Thoracic aorta (tissue), 2 donors: ENCODE measurements around the gene MRPS9. TPM values are rescaled to one million over a fixed set of nuclear protein-coding genes. Genes with fewer than 3 reads are reported as not detected.

Experiments used
- ATAC-seq: fragments of 150-250 bp; one replicate; pipeline ENCODE4 v1.8.0; 2017; ENCODE audit warnings: low read depth; ENCODE audit not compliant: insufficient number of reproducible peaks, low FRiP score
- DNase-seq: peaks from one replicate; pipeline ENCODE4 v3.0.0-alpha.2; 2020; ENCODE audit warnings: low spot score
- H3K27ac ChIP-seq, 2 donors: fragments of 200-600 bp; sonication (generic); 1 replicate in 1 of 2; 2 replicates in 1 of 2; pipeline ENCODE4 v1.5.1; 2016; ENCODE audit warnings: mild to moderate bottlenecking in 2 of 2, moderate library complexity in 2 of 2
- H3K27me3 ChIP-seq: fragments of 200-600 bp; sonication (generic); replicated peaks from 2 replicates; pipeline ENCODE4 v1.6.0; 2016; ENCODE audit warnings: mild to moderate bottlenecking; ENCODE audit not compliant: insufficient read depth
- H3K36me3 ChIP-seq: fragments of 200-600 bp; sonication (generic); one replicate; pipeline ENCODE4 v1.5.1; 2016
- H3K4me1 ChIP-seq, 2 donors: fragments of 200-600 bp; sonication (generic); 1 replicate in 1 of 2; 2 replicates in 1 of 2; pipeline versions ENCODE4 v1.5.1 to v1.6.0; 2016; ENCODE audit warnings: low read depth in 2 of 2, mild to moderate bottlenecking in 1 of 2; ENCODE audit not compliant: control insufficient read depth in 1 of 2
- H3K4me3 ChIP-seq: fragments of 200-600 bp; sonication (generic); 2 replicates; pipeline ENCODE4 v1.5.1; 2016; ENCODE audit warnings: mild to moderate bottlenecking
- H3K9me3 ChIP-seq: fragments of 200-600 bp; sonication (generic); 2 replicates; pipeline ENCODE4 v1.5.1; 2016
- CTCF ChIP-seq: fragments of 200-600 bp; sonication (generic); IDR thresholded peaks from one replicate; pipeline ENCODE4 v1.5.1; 2019; ENCODE audit warnings: antibody characterized with exemption
- total RNA-seq, 2 donors: library from RNA; depleted of rRNA; stranded (reverse); fragments of >200 nt; gene quantifications; one replicate each; pipeline versions ENCODE4 v1.1.0 to v1.2.3, GENCODE V29; 2016

The MRPS9 gene
- total RNA-seq, 2 donors from 2014 or later, result 6.5 to 18.0 TPM

- TF ChIP-seq CTCF, result no peak
- no peak overlapping the region for H3K4me3 ChIP-seq
- H3K4me1 ChIP-seq, result no peaks in the 10 kb centered on the region
- H3K9me3 ChIP-seq, result no peaks in the 10 kb centered on the region
- no peak overlapping the region for H3K27ac ChIP-seq
- H3K36me3 ChIP-seq, result peaks cover 5% of the 10 kb centered on the region
- H3K27me3 ChIP-seq, result no peaks in the 10 kb centered on the region
- ATAC-seq (no peak), DNase-seq (no peak)
Observed at GRCh38 chr2:105073591-105073990, 35.7 kb downstream of the MRPS9 start.

DNA sequence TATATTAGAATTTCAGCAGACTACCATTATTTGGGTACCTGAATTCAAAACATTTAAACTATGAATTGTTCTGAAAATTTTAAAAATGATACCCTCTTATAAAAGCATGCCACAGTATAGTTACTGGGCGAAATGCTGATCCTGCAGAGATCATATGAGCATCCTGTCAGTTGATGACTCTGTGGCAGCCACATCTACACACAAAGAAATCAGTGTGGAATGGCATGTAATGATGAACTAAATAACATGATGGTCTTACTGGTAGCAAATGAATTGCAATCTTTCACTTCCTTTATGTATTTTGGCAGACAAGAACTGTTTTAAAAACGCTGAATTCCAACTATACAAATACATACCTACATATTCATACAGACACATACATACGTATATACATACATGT lies 38.3 kb downstream of the MRPS9 start:
- TF ChIP-seq CTCF, result no peak
- Histone ChIP-seq H3K4me1 (peaks cover 7 to 9% of the 10 kb centered on the region in 2 donors), H3K36me3 (no peaks in the 10 kb centered on the region), H3K27me3 (no peaks in the 10 kb centered on the region), H3K9me3 (no peaks in the 10 kb centered on the region), H3K4me3 (no peak overlapping the region), H3K27ac (no peak overlapping the region)
- no peak for DNase-seq
- no peak for ATAC-seq

DNA sequence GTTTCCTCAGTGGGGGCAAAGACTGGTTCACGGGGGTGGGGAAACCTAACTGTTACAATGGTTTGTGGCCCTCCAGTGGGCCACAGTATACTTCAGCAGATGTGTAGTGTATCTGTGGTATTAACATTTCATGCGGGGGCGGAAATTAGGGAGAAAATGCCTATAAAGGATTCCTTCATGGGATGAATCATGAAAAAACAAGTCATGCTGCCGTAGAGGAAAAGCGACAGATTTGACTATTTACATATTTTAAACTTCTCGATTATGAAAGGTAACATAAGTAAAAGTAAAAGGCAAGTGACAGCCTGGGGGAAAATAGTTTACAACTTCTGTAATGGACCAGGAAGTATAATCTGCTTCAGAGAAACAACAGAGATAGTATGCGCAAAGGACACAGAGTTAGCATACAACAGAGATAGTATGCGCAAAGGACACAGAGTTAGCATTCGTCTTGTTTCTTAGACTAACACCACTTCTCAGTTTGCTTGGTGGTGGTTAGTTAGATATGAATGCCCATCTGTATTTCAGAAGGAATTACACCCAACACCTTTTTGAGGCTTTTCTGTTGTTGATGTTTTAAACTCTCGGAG lies 41.1 kb downstream of the MRPS9 start:
- no peak overlapping the region for H3K27ac ChIP-seq
- ATAC-seq (no peak), DNase-seq (no peak)
- no peak overlapping the region for H3K4me3 ChIP-seq
- H3K4me1 ChIP-seq, result peaks cover 7 to 21% of the 10 kb centered on the region in 2 donors
- no peaks in the 10 kb centered on the region for H3K9me3 ChIP-seq
- TF ChIP-seq CTCF, result no peak
- no peaks in the 10 kb centered on the region for H3K36me3 ChIP-seq
- no peaks in the 10 kb centered on the region for H3K27me3 ChIP-seq

DNA sequence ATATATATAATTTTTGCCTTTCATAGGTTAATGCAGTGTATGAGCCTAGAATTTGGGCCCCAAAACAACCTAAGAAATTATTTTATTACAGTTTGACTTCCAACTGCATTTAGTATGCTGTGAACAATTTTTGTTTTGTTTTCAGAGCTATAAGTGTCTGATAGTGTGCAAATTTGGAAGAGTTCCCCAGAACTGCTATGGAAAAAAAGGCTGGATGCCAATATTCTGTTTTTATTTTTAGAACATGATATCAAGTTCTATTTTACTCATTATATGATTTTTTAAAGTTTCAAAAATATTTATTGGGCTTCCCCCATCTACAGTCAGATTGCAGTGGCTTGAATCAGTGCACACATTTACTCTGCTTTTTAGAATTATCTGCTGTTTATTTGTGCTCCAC lies 42.6 kb downstream of the MRPS9 start:
- TF ChIP-seq CTCF, result no peak
- Histone ChIP-seq H3K4me1 (peaks cover 7 to 21% of the 10 kb centered on the region in 2 donors), H3K4me3 (peak overlapping the region; percentile 38), H3K36me3 (no peaks in the 10 kb centered on the region), H3K27me3 (no peaks in the 10 kb centered on the region), H3K27ac (no peak overlapping the region), H3K9me3 (no peaks in the 10 kb centered on the region)
- DNase-seq (no peak), ATAC-seq (no peak)

DNA sequence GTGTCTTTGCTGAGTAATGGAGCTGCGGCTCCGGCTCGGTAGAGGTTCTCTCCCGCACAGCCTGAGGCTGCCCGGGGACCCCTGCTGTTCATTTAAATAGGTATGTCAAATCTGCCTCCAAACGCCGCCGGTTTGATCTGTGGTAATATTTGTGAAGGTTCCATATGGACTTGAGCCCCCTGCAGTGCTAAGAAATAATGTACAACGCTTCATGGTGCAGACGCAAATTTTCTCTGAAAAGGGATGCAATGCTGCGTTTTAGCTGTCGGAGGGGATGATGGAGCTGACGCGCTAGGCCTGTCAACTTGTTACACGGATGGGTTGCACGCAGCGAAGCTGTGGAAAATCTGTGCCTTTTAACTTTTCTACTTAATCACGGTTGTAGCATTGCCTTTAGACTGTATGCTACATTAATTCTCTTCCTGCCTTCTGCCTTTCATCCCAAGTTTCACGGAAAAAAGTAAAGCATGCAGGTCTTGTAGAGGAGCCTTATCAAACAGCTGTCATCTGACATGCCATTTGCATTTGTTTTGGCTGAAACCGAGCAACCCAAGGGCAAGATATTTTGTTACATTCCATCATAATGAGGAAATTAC lies 43.2 kb downstream of the MRPS9 start:
- H3K36me3 ChIP-seq, result no peaks in the 10 kb centered on the region
- peak overlapping the region; percentile 38 for H3K4me3 ChIP-seq
- no peaks in the 10 kb centered on the region for H3K27me3 ChIP-seq
- no peak overlapping the region for H3K27ac ChIP-seq
- H3K4me1 ChIP-seq, result peaks cover 7 to 21% of the 10 kb centered on the region in 2 donors
- DNase-seq, result no peak
- no peak for ATAC-seq
- no peaks in the 10 kb centered on the region for H3K9me3 ChIP-seq
- no peak for TF ChIP-seq CTCF
